SK-N-SH treated with all-trans-retinoic acid at 6 μM for 48 hours (cell line): ENCODE data around the gene STYK1.

Experiments used
- ATAC-seq: fragments of 200-7000 bp; cut with Tn5 transposase; 3 replicates; pipeline ENCODE4 v1.9.1; 2020; ENCODE audit warnings: mild to moderate bottlenecking, moderate library complexity
- ARNTL ChIP-seq: fragments of 450-650 bp; formaldehyde crosslinking; IDR thresholded peaks from 2 replicates; pipeline ENCODE4 v1.5.0; 2020; ENCODE audit warnings: low read depth, mild to moderate bottlenecking, moderate library complexity, borderline replicate concordance
- BACH2 ChIP-seq: fragments of 250-450 bp; sonication (Bioruptor Pico); IDR thresholded peaks from 2 replicates; pipeline ENCODE4 v1.9.0; 2021; ENCODE audit warnings: mild to moderate bottlenecking, borderline replicate concordance
- CREB5 ChIP-seq: fragments of 250-450 bp; sonication (Bioruptor Pico); IDR thresholded peaks from 2 replicates; pipeline ENCODE4 v1.5.1; 2020; ENCODE audit warnings: low read depth, mild to moderate bottlenecking, moderate library complexity
- CSDC2 ChIP-seq: fragments of 250-450 bp; sonication (Bioruptor Pico); IDR thresholded peaks from 2 replicates; pipeline ENCODE4 v1.5.0; 2020; ENCODE audit warnings: mild to moderate bottlenecking, moderate library complexity
- ESRRG ChIP-seq: fragments of 250-450 bp; sonication (Bioruptor Pico); IDR thresholded peaks from 2 replicates; pipeline ENCODE4 v1.6.1; 2021; ENCODE audit warnings: mild to moderate bottlenecking
- GLIS3 ChIP-seq: fragments of 250-450 bp; sonication (Bioruptor Pico); IDR thresholded peaks from 2 replicates; pipeline ENCODE4 v1.5.0; 2020; ENCODE audit warnings: mild to moderate bottlenecking, moderate library complexity
- OSR1 ChIP-seq: fragments of 250-450 bp; sonication (Bioruptor Pico); IDR thresholded peaks from 2 replicates; pipeline ENCODE4 v1.8.0; 2022; ENCODE audit warnings: moderate library complexity, mild to moderate bottlenecking, inconsistent platforms
- POU6F1 ChIP-seq: fragments of 250-450 bp; sonication (Bioruptor Pico); IDR thresholded peaks from 2 replicates; pipeline ENCODE4 v1.8.0; 2021; ENCODE audit warnings: low read depth, mild to moderate bottlenecking, moderate library complexity, borderline replicate concordance
- PPARA ChIP-seq: fragments of 250-450 bp; sonication (Bioruptor Pico); IDR thresholded peaks from 2 replicates; pipeline ENCODE4 v1.5.0; 2020; ENCODE audit warnings: mild to moderate bottlenecking, borderline replicate concordance
- RARB ChIP-seq: fragments of 250-450 bp; sonication (Bioruptor Pico); IDR thresholded peaks from 2 replicates; pipeline ENCODE4 v1.8.0; 2021; ENCODE audit warnings: mild to moderate bottlenecking, moderate library complexity
- SNAI2 ChIP-seq: fragments of 250-450 bp; sonication (Bioruptor Pico); IDR thresholded peaks from 2 replicates; pipeline ENCODE4 v1.5.0; 2020; ENCODE audit warnings: mild to moderate bottlenecking, moderate library complexity
- TCF4 ChIP-seq: fragments of 250-450 bp; sonication (Bioruptor Pico); IDR thresholded peaks from 2 replicates; pipeline ENCODE4 v1.8.0; 2021; ENCODE audit warnings: mild to moderate bottlenecking, moderate library complexity, borderline replicate concordance
- TOX ChIP-seq: fragments of 250-450 bp; sonication (Bioruptor Pico); IDR thresholded peaks from 2 replicates; pipeline ENCODE4 v1.8.0; 2021; ENCODE audit warnings: mild to moderate bottlenecking, moderate library complexity, borderline replicate concordance
- TSHZ2 ChIP-seq: fragments of 250-450 bp; sonication (Bioruptor Pico); IDR thresholded peaks from 2 replicates; pipeline ENCODE4 v1.5.0; 2020; ENCODE audit warnings: mild to moderate bottlenecking, moderate library complexity
- ZC3H10 ChIP-seq: fragments of 250-450 bp; sonication (Bioruptor Pico); IDR thresholded peaks from 2 replicates; pipeline ENCODE4 v1.5.1; 2021; ENCODE audit warnings: mild to moderate bottlenecking, moderate library complexity
- ZFP3 ChIP-seq: fragments of 250-450 bp; sonication (Bioruptor Pico); IDR thresholded peaks from 2 replicates; pipeline ENCODE4 v1.5.0; 2020; ENCODE audit warnings: mild to moderate bottlenecking, moderate library complexity
- ZFP30 ChIP-seq: fragments of 450-650 bp; formaldehyde crosslinking; IDR thresholded peaks from 2 replicates; pipeline ENCODE4 v1.5.0; 2022; ENCODE audit warnings: mild to moderate bottlenecking, moderate library complexity
- ZNF565 ChIP-seq: fragments of 450-650 bp; formaldehyde crosslinking; conservative IDR thresholded peaks from 2 replicates; pipeline ENCODE4 v1.5.0; 2020; ENCODE audit warnings: low read depth, mild to moderate bottlenecking, moderate library complexity
- ZNF70 ChIP-seq: fragments of 450-650 bp; formaldehyde crosslinking; IDR thresholded peaks from 2 replicates; pipeline ENCODE4 v1.5.0; 2020; ENCODE audit warnings: mild to moderate bottlenecking, moderate library complexity
- ZNF8 ChIP-seq: fragments of 450-650 bp; formaldehyde crosslinking; IDR thresholded peaks from 2 replicates; pipeline ENCODE4 v1.5.0; 2020; ENCODE audit warnings: mild to moderate bottlenecking, moderate library complexity
- TF ChIP-seq, protein P1 (sequence below): fragments of 250-450 bp; sonication (Bioruptor Pico); IDR thresholded peaks from 2 replicates; pipeline ENCODE4 v1.8.0; 2020; ENCODE audit warnings: mild to moderate bottlenecking, moderate library complexity, borderline replicate concordance
- TF ChIP-seq, protein P2 (sequence below): fragments of 250-450 bp; sonication (Bioruptor Pico); IDR thresholded peaks from 2 replicates; pipeline ENCODE4 v1.5.1; 2021; ENCODE audit warnings: mild to moderate bottlenecking, moderate library complexity

Gene STYK1

DNA sequence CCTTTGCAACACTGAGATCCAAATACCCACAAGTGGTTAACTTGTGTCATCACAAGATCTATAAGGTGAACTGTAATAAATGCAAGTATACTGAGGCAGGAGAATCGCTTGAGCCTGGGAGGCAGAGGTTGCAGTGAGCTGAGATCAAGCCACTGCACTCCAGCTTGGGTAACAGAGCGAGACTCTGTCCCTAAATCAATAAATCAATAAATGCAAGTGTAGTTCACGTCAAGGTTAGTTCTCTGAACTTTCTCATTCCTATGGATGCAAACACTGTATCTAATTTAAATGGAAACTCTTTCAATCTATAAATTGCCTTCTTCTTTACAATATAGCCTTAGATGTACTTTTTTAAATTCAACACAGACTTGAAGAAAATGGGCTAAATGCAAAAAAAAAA is 63.7 kb downstream of the STYK1 start:
- ATAC-seq, result no peak
- TF ChIP-seq ZNF70 (CRISPR knock-in tag), result no peak

- TF ChIP-seq OSR1 (CRISPR knock-in tag), result no peak
- TF ChIP-seq ZNF70 (CRISPR knock-in tag), result no peak
- TF ChIP-seq ARNTL, result no peak
- no peak for TF ChIP-seq TCF4 (CRISPR knock-in tag)
- TF ChIP-seq GLIS3 (CRISPR knock-in tag), result no peak
- no peak for TF ChIP-seq PPARA (CRISPR knock-in tag)
- TF ChIP-seq RARB (CRISPR knock-in tag), result no peak
- TF ChIP-seq ZC3H10 (CRISPR knock-in tag), result no peak
- TF ChIP-seq, protein P1, sequence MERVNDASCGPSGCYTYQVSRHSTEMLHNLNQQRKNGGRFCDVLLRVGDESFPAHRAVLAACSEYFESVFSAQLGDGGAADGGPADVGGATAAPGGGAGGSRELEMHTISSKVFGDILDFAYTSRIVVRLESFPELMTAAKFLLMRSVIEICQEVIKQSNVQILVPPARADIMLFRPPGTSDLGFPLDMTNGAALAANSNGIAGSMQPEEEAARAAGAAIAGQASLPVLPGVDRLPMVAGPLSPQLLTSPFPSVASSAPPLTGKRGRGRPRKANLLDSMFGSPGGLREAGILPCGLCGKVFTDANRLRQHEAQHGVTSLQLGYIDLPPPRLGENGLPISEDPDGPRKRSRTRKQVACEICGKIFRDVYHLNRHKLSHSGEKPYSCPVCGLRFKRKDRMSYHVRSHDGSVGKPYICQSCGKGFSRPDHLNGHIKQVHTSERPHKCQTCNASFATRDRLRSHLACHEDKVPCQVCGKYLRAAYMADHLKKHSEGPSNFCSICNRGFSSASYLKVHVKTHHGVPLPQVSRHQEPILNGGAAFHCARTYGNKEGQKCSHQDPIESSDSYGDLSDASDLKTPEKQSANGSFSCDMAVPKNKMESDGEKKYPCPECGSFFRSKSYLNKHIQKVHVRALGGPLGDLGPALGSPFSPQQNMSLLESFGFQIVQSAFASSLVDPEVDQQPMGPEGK, result no peak
- no peak for TF ChIP-seq CSDC2
- TF ChIP-seq ZFP3 (CRISPR knock-in tag), result no peak
- TF ChIP-seq ESRRG, result no peak
- TF ChIP-seq CREB5 (CRISPR knock-in tag), result no peak
- TF ChIP-seq SNAI2 (CRISPR knock-in tag), result no peak
- TF ChIP-seq, protein P2, sequence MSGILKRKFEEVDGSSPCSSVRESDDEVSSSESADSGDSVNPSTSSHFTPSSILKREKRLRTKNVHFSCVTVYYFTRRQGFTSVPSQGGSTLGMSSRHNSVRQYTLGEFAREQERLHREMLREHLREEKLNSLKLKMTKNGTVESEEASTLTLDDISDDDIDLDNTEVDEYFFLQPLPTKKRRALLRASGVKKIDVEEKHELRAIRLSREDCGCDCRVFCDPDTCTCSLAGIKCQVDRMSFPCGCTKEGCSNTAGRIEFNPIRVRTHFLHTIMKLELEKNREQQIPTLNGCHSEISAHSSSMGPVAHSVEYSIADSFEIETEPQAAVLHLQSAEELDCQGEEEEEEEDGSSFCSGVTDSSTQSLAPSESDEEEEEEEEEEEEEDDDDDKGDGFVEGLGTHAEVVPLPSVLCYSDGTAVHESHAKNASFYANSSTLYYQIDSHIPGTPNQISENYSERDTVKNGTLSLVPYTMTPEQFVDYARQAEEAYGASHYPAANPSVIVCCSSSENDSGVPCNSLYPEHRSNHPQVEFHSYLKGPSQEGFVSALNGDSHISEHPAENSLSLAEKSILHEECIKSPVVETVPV (CRISPR knock-in tag), result no peak
- TF ChIP-seq BACH2 (CRISPR knock-in tag), result no peak
- TF ChIP-seq POU6F1 (CRISPR knock-in tag), result no peak
- TF ChIP-seq, all 23 proteins: peak for 0
- ATAC-seq, result no peak
Observed at GRCh38 chr12:10607885-10608458, 65.9 kb downstream of the STYK1 start.

GRCh38 chr12:10601860-10602259 is 72.0 kb downstream of the STYK1 start:
- no peak for ATAC-seq
- TF ChIP-seq ESRRG, result no peak
- no peak for TF ChIP-seq ZNF8
- no peak for TF ChIP-seq ARNTL
- no peak for TF ChIP-seq ZFP30 (CRISPR knock-in tag)
- no peak for TF ChIP-seq PPARA (CRISPR knock-in tag)
- no peak for TF ChIP-seq TOX (CRISPR knock-in tag)
- no peak for TF ChIP-seq TSHZ2 (CRISPR knock-in tag)
- TF ChIP-seq SNAI2 (CRISPR knock-in tag), result no peak
- no peak for TF ChIP-seq ZNF565 (CRISPR knock-in tag)
- TF ChIP-seq ZFP3 (CRISPR knock-in tag), result no peak
- no peak for TF ChIP-seq GLIS3 (CRISPR knock-in tag)
